Retina (tissue), 1 donor: ENCODE data around the gene TYMS.

Experiments
- DNase-seq: peaks from one replicate; pipeline ENCODE4 v3.0.0-alpha.2; 2016

The TYMS gene

DNA sequence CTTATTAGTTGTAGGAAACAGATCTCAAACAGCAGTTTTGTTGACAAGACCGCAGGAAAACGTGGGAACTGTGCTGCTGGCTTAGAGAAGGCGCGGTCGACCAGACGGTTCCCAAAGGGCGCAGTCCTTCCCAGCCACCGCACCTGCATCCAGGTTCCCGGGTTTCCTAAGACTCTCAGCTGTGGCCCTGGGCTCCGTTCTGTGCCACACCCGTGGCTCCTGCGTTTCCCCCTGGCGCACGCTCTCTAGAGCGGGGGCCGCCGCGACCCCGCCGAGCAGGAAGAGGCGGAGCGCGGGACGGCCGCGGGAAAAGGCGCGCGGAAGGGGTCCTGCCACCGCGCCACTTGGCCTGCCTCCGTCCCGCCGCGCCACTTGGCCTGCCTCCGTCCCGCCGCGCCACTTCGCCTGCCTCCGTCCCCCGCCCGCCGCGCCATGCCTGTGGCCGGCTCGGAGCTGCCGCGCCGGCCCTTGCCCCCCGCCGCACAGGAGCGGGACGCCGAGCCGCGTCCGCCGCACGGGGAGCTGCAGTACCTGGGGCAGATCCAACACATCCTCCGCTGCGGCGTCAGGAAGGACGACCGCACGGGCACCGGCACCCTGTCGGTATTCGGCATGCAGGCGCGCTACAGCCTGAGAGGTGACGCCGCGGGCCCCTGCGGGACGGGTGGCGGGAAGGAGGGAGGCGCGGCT, at the start of gene TYMS:
Gene TYMS, plus strand, starts transcription at position 343 of the 690 bp plus-strand sequence. Its CDS starts 90 bp downstream, at position 433.
- DNase-seq, result peak; percentile 91

DNA sequence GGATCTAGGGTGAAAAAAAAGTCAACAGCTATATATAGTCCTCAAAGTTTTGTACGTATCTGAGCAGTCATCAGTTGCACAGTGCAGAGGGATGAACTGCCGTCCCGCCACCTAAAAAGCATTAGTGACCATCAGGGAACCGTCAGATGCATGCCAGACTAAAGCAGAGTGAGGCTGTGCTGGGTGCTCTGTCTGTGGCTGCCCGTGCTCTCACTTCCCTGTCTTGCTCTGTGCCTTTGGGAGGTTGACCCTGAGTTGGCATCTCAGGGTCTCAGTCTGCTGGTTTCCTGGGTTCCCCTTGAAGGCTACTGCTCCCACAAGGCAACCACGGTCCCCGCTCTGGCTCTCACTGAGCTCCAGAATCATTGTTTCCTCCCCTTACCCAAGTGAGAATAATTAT, 49.5 kb upstream of the TYMS start:
- DNase-seq, result no peak

DNA sequence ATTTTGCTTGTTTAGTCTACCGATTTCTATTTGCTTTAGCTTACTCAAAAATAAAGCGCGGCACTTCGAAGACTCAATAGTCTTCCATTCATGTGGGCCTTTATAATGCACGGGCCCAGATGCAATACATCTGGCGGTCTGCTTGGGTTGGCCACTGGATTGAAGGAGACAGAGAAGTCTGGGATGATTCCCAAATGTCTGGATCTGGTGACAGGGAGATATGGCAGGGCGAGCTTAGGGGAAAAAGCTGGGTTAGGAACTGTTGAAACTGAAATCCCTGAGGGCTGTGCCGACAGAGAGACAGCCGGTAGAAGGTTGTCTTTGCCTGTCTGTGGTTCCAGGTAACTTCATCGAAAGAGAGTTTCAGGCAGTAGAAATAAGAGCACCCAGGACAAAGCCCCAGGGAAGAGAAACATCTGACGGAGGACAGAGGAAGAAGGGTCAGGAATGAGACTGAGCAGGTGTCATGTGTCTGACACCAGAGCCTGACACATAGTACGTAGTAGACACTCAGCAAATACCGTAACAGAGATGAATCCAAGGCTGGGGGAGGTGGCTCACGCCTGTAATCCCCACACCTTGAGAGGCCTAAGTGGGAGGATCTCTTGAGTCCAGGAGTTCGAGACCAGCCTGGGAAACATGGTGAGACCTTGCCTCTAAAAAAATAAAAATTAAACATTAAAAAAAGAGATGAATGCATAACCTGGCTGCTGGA, 47.1 kb upstream of the TYMS start:
- no peak for DNase-seq

- DNase-seq, result no peak
These were observed 45.3 kb upstream of the TYMS start for GRCh38 chr18:612156-612555.

GRCh38 chr18:614193-614592, 43.3 kb upstream of the TYMS start:
- DNase-seq, result no peak

- no peak for DNase-seq
These were observed 42.3 kb upstream of the TYMS start for GRCh38 chr18:615092-615521.

GRCh38 chr18:615773-616172, 41.7 kb upstream of the TYMS start:
- no peak for DNase-seq

GRCh38 chr18:616380-616995, 41.0 kb upstream of the TYMS start:
- DNase-seq, result no peak

- DNase-seq, result no peak
These were observed 39.4 kb upstream of the TYMS start for GRCh38 chr18:617970-618504.

DNA sequence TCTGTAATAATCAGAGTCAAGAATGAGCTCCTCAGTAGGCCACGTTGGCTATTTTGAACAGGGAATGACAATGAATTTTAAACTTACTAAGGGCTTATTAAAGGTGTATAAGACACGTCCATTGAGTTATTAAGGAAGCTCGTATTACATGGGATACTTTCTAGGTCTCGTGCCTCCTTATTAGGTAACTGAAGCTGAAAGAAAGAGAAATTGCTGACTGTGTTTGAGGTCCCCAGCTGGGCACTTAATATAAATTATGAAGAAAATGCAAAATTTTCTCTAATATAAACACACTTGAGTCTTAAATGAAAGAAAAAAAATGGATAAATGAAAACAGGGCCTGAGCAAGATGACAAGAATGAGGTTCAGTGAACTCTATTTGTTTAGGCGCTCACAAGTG, 38.8 kb upstream of the TYMS start:
- DNase-seq, result no peak

GRCh38 chr18:621291-622043, 36.0 kb upstream of the TYMS start:
- DNase-seq, result no peak

GRCh38 chr18:622289-622688, 35.2 kb upstream of the TYMS start:
- no peak for DNase-seq

- peak; percentile 57 for DNase-seq
These were observed 33.5 kb upstream of the TYMS start for GRCh38 chr18:623761-624620.

- DNase-seq, result no peak
These were observed 30.2 kb upstream of the TYMS start for GRCh38 chr18:627231-627630.

DNA sequence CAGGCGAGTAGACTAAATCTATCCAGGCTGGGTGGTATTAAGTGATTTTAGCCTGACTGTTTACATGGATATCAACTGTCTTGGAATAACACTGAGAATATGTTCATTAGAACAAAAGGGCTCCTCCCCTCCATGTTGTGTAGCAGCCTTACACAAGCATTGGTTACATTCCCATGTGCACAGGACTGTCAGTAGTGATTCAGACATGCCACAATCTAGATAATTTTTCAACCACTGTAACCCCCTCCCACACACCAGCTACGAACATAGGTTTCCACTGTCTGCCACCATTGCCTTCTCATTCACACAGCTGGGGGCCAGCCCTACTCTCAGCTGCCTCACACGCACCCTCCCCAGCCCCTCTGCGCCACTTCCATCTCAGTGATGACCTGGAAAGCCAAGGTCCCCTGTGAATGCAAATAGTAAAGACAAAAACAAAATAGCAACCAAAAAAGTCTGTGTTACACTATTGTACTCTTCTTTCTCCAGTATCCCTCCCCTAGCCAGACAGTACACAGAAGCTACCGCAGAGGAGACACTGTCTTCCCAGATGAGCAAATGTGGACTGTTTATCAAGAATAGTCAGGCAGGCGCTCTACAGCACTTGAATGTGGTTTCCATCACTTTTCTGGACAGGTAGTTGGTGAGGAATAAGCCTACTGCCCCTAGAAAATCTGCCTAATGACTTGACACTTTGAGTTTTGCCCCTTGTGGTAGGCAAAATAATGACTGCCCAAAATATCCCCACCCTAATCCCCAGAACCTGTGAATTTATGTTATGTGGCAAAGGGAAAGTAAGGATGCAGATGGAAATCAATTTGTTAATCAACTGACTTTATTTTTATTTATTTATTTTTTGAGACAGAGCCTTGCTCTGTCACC, 27.9 kb upstream of the TYMS start:
- no peak for DNase-seq

GRCh38 chr18:631560-631959, 25.9 kb upstream of the TYMS start:
- no peak for DNase-seq

- no peak for DNase-seq
These were observed 22.9 kb upstream of the TYMS start for GRCh38 chr18:634551-635045.

GRCh38 chr18:635171-635570, 22.3 kb upstream of the TYMS start:
- no peak for DNase-seq

DNA sequence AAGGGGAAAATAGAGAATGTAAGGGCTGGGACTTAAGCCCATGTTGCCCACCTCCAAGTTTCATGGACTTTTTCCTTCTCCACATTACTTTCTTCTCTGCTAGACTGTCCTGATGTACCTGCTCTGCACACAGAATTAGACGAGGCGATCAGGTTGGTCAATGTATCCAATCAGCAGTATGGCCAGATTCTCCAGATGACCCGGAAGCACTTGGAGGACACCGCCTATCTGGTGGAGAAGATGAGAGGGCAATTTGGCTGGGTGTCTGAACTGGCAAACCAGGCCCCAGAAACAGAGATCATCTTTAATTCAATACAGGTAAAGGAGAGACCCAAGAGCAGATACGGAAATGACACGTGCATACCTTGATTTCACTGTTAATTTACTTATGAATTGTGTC, 16.2 kb upstream of the TYMS start:
- no peak for DNase-seq

- peak; percentile 54 for DNase-seq
These were observed 13.0 kb upstream of the TYMS start for GRCh38 chr18:644395-645004.
